ENCODE data around the gene ULK4.

ULK4 gene

DNA sequence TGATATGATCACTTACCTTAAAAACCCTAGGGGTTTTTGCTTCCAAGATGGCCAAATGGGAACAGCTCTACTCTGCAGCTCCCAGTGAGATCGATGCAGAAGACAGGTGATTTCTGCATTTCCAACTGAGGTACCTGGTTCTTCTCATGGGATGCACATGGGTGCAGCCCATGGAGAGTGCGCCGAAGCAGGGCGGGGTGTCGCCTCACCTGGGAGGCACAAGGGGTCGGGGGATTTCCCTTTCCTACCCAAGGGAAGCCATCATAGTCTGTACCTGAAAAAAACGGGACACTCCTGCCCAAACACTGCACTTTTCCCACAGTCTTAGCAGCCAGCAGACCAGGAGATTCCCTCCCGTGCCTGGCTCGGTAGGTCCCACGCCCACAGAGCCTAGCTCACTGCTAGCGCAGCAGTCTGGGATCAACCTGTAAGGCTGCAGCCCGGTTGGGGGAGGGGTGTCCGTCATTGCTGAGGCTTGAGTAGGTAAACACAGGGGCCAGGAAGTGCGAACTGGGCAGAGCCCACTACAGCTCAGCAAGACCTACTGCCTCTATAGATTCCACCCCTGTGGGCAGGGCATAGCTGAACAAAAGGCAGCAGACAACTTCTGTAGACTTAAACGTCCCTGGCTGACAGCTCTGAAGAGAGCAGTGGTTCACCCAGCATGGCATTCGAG lies 684.0 kb downstream of the ULK4 start:
- DNase-seq (ENCODE audit: low read depth in 1 of 2, low spot score in 1 of 2), result no peak

DNA sequence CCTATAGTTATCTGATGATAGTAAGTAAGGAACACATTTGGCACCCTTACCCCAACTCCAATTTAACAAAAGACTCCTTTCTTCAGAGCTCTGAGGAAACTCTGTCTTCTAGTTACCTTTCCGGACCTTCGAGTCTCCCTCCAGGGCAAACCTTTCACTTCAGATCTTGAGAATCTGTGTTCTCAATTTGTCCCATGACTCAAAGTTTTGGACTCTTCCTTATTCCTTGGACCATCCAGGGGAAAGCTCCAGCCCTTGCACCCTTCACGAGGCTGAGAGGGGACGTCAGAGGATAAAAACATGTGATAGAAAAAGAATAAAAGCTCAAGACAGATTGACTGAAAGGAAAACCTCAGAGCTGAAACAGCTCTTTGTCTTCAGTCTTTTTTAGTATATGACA lies 685.7 kb downstream of the ULK4 start:
- no peak for DNase-seq (ENCODE audit: low read depth in 1 of 2, low spot score in 1 of 2)

- DNase-seq (ENCODE audit: low read depth in 1 of 2, low spot score in 1 of 2), result no peak
Observed at GRCh38 chr3:41274944-41275668, 686.8 kb downstream of the ULK4 start.

GRCh38 chr3:41272667-41273066 lies 689.2 kb downstream of the ULK4 start:
- DNase-seq (ENCODE audit: low read depth in 1 of 2, low spot score in 1 of 2), result no peak

DNA sequence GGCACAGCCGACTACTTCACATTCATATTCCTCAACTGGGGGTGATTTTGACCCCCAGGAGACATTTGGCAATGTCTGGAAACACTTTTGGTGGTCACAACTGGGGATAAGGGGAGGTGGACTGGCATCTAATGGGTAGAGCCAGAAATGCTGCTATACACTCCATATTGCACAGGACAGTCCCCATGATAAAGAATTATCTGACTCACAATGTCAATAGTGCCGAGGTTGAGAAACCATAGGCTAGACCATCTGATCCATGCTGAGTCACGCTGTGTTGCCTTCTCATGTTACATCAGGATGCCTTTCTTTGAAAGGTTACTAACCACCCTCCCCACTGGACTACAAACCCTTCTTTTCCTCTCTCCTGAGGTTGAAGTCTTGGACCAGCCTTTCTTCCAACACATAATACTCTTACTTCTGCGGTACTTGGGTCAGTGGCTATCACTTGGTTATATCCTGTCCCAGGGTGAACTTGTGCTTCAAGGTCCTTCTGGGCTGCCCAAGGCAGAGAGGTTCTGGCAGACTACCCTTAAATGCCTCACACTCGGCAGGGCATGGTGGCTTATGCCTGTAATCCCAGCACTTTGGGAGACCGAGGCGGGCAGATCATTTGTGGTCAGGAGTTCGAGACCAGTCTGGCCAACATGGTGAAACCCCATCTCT lies 693.8 kb downstream of the ULK4 start:
- DNase-seq (ENCODE audit: low read depth in 1 of 2, low spot score in 1 of 2), result no peak

DNA sequence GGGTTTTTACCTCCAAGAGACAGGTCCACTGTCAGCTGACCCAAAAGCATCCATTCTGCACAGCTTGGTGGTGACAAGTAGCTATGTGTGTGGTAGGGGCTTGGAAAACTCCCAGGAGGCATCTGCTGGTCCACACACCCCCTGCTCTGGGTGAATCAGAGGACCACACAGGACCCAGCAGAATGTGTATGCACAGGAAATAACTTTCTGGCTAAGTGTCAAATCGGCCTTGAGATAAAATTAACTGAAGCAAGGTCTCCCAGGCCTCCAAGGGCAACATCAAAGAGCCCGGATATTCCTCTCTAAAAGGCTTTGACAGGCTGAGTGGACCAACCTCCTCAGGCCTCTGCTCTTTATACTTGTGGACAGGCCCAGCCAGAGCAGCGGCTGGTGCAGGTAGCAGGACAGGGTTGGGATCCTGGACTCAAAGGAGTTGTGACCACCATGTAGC lies 696.1 kb downstream of the ULK4 start:
- DNase-seq (ENCODE audit: low read depth in 1 of 2, low spot score in 1 of 2), result no peak

GRCh38 chr3:41265011-41265545 lies 696.8 kb downstream of the ULK4 start:
- no peak for DNase-seq (ENCODE audit: low read depth in 1 of 2, low spot score in 1 of 2)

- no peak for DNase-seq (ENCODE audit: low read depth in 1 of 2, low spot score in 1 of 2)
Observed at GRCh38 chr3:41260063-41260450, 701.8 kb downstream of the ULK4 start.

GRCh38 chr3:41259449-41260062 lies 702.3 kb downstream of the ULK4 start:
- DNase-seq (ENCODE audit: low read depth in 1 of 2, low spot score in 1 of 2), result no peak

DNA sequence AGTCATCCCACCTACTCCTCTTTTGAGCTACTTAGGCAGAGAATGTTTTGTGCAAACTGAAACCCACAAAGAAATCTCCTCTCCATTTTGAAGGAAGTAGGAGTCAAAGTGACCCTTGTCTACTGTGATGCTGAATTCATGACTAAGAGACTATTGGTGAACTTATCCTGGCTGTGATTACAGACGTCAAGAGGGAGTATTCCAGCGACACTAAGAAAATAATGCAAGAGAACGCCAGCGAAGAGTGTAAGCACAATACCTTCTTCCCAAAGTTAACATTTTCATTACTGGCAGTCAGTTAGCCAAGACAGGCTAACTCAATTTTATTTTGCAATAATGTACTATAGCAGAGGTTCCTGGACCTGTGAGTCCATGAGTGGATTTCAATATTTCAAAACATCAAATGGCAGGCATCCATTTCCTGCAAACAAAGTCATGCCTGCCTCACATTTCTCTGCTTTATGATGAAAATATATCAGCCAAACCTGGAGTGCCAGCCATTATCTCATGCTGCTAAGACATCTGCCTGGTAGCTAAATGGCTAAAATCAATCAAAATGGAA lies 703.6 kb downstream of the ULK4 start:
- no peak for DNase-seq (ENCODE audit: low read depth in 1 of 2, low spot score in 1 of 2)

GRCh38 chr3:41251593-41251992 lies 710.3 kb downstream of the ULK4 start:
- DNase-seq (ENCODE audit: low read depth in 1 of 2, low spot score in 1 of 2), result no peak

- no peak for DNase-seq (ENCODE audit: low read depth in 1 of 2, low spot score in 1 of 2)
Observed at GRCh38 chr3:41250825-41251224, 711.1 kb downstream of the ULK4 start.

DNA sequence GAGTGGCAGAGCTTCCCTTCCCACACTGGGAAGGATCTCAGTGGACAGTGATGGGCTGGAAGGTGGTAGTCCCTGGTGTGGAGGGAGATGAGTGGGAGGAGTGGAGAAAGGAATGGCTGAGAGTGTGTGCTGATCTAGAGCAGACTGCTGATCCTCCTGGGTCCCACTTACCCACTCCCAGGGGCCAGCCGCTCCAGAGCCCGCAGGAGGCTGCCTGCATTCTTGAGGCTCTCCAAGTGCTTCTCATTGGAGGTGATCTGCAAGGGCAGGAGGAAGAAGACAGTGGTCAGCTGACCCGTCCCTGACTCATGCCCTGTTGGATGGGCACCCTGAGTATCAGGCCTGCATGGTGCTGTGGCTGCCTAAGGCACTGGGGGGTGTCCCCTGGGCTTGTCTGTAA lies 712.6 kb downstream of the ULK4 start:
- no peak for DNase-seq (ENCODE audit: low read depth in 1 of 2, low spot score in 1 of 2)

GRCh38 chr3:41248525-41248924 lies 713.4 kb downstream of the ULK4 start:
- no peak for DNase-seq (ENCODE audit: low read depth in 1 of 2, low spot score in 1 of 2)

GRCh38 chr3:41247055-41248004 lies 714.6 kb downstream of the ULK4 start:
- no peak for DNase-seq (ENCODE audit: low read depth in 1 of 2, low spot score in 1 of 2)

DNA sequence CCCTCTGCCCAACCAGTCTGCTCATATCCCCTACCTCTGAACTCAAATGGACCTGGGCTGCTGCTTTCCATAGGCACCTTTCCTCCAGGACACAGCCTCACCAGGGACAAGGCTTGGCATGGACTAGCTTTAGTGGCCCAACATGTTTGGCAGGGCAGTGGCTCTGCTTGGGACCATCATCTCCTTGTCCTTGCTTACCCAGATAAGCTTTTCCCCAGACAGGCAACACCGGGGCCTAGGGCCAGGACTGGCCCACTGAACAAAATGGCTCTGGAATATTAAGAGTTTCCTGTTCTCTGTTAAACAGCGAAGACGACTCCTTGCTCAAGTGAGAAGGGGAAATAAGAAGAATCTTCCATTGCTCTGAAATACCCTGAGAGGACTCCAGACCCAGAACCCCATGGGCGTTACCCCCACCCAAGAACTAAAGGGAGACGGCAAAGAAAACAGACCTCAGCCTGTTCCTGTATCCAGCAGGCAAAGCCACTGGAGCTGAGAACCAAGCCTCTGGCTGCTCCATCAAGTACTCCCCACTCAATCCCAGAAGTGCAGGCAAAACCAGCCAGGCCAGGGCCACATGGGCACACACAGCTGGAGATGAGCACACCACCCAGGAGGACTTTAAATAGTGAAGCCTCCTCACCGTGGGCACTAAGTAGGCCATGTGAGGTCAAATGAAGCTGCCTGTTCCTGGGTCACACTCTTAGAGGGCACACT lies 717.1 kb downstream of the ULK4 start:
- DNase-seq (ENCODE audit: low read depth in 1 of 2, low spot score in 1 of 2), result no peak

GRCh38 chr3:41243183-41243582 lies 718.7 kb downstream of the ULK4 start:
- DNase-seq (ENCODE audit: low read depth in 1 of 2, low spot score in 1 of 2), result no peak

DNA sequence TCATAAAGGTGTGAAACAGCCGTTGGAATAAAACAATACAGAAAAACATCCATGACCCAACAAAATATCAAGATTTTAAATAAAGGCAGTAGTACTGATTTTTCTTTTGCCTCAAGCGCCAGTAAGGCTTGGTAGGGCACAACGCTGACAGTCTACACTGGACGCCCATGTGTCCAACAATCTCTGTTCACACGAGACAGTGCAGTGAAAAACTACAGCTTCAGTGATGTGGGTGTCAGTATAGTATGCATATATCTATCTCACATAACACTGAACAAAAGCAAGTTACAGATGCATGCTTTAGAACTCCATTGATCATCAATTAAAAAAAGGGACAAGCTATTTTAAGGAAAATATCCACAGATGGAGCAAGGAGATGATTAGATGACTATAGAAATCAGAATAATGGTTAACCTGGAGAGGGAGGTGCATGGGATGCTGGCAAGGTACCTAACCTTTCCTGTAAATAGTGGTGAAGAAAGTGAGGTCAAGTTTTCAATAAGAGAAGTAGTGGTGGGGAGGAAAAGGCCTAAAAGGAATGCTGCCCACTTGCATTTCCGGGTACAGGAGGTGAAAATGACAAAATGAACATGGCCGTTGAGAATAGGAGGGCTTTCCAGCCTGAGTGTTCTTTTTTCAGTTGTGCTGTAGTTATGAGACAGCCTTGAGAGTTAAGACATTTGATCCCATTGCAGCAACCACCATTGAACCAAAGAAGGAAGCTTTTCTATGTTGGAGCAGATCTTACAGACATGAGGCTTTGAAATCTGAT lies 719.9 kb downstream of the ULK4 start:
- DNase-seq (ENCODE audit: low read depth in 1 of 2, low spot score in 1 of 2), result no peak

DNA sequence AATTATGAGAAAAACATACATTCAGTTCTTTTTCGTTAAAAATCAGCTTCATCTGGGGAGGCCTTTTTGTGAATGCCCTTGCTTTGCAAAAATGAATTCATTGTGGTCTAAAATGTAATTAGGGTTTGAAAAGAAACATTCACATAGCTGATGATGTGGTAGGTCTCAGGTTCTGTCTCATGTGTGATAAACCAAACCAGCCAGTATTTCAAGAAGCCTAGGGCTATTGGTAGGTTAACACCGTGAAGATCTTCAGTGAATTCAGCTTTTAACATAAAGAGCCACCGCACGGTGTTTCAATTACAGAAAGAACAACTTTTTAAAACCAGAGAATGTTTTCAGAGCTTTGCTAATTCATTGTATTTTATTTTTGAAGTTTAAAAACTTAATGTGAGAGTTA lies 720.7 kb downstream of the ULK4 start:
- no peak for DNase-seq (ENCODE audit: low read depth in 1 of 2, low spot score in 1 of 2)
